ENCODE results near the gene KIAA1958.
A peak's percentile ranks its signal among the peaks of the same experiment; 100 is the strongest.

Gene KIAA1958

GRCh38 chr9:112618385-112619009 is 131.9 kb downstream of the KIAA1958 start:
- no peak overlapping the region for H3K27ac Mint-ChIP-seq
- H3K27me3 Mint-ChIP-seq (ENCODE audit: low read depth): no peaks in the 10 kb centered on the region
- peaks cover 11% of the 10 kb centered on the region for H3K4me1 Mint-ChIP-seq
- no peaks in the 10 kb centered on the region for H3K9me3 Mint-ChIP-seq
- H3K36me3 Mint-ChIP-seq (ENCODE audit: low read depth): peaks cover 14% of the 10 kb centered on the region
- no peak for TF ChIP-seq CTCF (IDR thresholded peaks at IDR 0.05; ENCODE audit: unreplicated experiment in 3 of 3)
- no peak overlapping the region for H3K4me3 Mint-ChIP-seq

GRCh38 chr9:112620388-112620787 is 133.8 kb downstream of the KIAA1958 start:
- no peaks in the 10 kb centered on the region for H3K9me3 Mint-ChIP-seq
- no peak overlapping the region for H3K4me3 Mint-ChIP-seq
- H3K27ac Mint-ChIP-seq: peak overlapping the region; percentile 42 to 74 (median 72)
- H3K36me3 Mint-ChIP-seq (ENCODE audit: low read depth): peaks cover 9% of the 10 kb centered on the region
- peaks cover 11% of the 10 kb centered on the region for H3K4me1 Mint-ChIP-seq
- no peaks in the 10 kb centered on the region for H3K27me3 Mint-ChIP-seq (ENCODE audit: low read depth)
- no peak for TF ChIP-seq CTCF (IDR thresholded peaks at IDR 0.05; ENCODE audit: unreplicated experiment in 3 of 3)

DNA sequence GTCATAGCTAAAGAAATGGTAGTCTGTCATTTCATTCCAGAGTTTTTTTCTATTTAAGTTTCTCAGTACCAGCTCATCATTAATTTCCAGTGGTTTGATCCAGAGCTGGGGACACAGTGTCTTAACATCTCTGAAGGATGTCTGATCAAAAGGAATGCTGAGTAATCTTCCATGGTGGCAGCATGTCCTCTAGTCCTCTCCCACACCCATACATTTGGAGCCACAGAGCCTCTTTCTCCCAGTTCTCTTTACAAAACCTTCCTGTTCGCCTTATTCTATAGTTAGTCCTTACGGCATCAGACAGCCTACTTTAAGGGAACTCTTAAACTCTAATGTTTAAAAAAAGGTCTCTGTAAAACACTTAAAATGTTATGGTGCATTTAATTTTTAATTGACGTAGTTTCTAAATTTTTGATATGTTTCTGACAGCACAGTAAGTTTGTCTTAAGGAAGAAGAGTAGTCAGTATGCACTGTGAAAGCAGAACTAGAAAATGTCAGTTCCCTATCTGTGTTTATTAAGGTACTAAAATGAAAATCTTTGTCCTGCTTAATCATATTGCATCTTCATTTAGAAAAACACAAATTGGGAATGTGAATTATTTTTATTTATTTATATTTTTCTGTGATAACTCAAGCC is 134.5 kb downstream of the KIAA1958 start:
- no peaks in the 10 kb centered on the region for H3K27me3 Mint-ChIP-seq (ENCODE audit: low read depth)
- TF ChIP-seq CTCF (IDR thresholded peaks at IDR 0.05; ENCODE audit: unreplicated experiment in 3 of 3): no peak
- no peak overlapping the region for H3K4me3 Mint-ChIP-seq
- peaks cover 9% of the 10 kb centered on the region for H3K36me3 Mint-ChIP-seq (ENCODE audit: low read depth)
- peaks cover 11% of the 10 kb centered on the region for H3K4me1 Mint-ChIP-seq
- no peaks in the 10 kb centered on the region for H3K9me3 Mint-ChIP-seq
- H3K27ac Mint-ChIP-seq: peak overlapping the region in 2 of 3 experiments; percentile 57 to 63

DNA sequence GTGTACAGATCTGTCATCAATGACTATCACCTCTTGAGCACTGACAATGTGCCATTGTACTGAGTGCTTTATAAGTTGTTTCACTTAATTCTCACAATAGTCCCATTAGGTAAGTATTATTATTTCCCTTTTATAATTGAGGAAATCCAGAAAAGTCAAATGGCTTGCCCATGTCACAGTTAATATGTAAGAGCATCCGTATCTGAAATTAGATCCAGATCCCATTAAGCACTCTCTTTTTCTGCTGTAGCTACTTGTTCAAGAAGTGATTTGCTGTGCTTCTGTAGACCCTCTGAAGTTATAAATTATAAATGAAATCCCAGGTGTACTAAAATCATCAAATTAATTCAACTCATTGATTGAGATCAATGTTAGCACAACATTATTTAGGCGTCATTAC is 136.6 kb downstream of the KIAA1958 start:
- no peak overlapping the region for H3K27ac Mint-ChIP-seq
- peaks cover 15% of the 10 kb centered on the region for H3K4me1 Mint-ChIP-seq
- H3K27me3 Mint-ChIP-seq (ENCODE audit: low read depth): no peaks in the 10 kb centered on the region
- no peaks in the 10 kb centered on the region for H3K9me3 Mint-ChIP-seq
- H3K4me3 Mint-ChIP-seq: no peak overlapping the region
- H3K36me3 Mint-ChIP-seq (ENCODE audit: low read depth): peaks cover 2% of the 10 kb centered on the region
- no peak for TF ChIP-seq CTCF (IDR thresholded peaks at IDR 0.05; ENCODE audit: unreplicated experiment in 3 of 3)

DNA sequence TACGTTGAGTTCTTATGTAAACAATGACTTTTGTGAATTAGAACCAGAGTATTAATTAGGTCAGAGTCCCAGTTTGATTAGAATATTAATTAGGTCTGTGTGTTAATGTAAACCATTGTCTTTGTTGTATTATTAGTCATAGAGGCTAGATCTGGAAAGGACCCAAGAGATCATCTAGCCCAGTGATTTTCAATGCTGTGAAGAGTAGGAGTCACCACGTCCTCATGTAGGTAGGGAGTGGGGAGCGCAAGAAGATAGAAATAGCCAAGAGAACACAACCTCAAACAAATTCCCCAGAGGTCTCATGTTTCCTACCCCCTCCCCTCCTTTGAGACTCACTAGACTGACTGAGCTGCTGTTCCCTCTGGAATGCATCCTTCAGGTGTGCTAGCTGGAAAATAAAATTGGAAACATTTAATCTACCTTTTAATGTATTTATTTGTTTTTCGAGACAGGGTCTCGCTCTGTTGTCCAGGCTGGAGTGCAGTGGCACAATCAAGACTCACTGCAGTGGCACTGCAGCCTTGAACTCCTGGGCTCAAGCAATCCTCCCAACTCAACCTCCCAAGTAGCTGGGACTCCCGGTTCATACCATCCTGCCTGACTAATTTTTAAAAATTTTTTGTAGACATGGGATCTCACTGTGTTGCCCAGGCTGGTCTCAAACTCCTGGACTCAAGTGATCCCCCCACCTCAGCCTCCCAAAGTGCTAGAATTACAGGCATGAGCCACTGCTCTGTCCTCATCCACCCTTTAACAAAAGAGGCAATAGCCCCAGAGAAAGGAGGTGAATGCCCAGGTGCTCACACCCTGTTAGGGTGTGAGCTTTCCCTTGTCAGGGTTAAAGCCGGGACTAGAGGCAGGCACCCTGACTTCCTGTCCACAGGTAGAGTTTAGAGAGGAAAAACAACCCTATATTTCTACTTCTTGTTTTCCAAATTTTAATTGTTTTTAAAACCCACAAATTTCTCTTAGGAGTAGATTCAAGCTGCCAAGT is 138.4 kb downstream of the KIAA1958 start:
- Mint-ChIP-seq H3K9me3 (no peaks in the 10 kb centered on the region), H3K36me3 (ENCODE audit: low read depth) (no peaks in the 10 kb centered on the region), H3K4me3 (no peak overlapping the region), H3K4me1 (peaks cover 15% of the 10 kb centered on the region), H3K27ac (no peak overlapping the region), H3K27me3 (ENCODE audit: low read depth) (no peaks in the 10 kb centered on the region)
- no peak for TF ChIP-seq CTCF (IDR thresholded peaks at IDR 0.05; ENCODE audit: unreplicated experiment in 3 of 3)

All from nephron (organoid).